ENCODE data around the gene MSMO1. TPM values are rescaled to one million over a fixed set of nuclear protein-coding genes. Genes with fewer than 3 reads are reported as not detected.

MSMO1 gene
- total and polyA plus RNA-seq, 3 donors from 2014 or later: 60.9 to 85.0 (median 77.5) TPM

DNA sequence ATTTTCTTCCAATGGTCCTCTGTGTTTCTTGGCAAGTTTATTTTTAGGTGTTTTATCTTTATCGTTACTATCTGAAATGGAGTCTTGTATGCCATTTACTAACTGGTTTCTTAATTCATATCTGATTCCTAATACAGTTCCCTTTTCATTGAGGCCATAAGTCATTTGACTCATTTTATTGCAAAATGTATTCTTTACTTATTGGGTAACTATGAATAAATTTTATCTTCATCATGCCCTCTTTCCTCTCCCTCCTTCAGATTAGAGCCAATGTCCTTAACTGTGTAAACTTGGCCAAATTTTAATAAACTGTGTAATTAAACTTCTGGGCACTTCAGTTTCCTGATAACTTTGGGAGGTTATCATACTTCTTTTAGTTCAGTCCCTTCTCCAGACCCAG is 19.3 kb upstream of the MSMO1 start:
- no peak for TF ChIP-seq POLR2A (IDR thresholded peaks at IDR 0.05)
- TF ChIP-seq, protein P1, sequence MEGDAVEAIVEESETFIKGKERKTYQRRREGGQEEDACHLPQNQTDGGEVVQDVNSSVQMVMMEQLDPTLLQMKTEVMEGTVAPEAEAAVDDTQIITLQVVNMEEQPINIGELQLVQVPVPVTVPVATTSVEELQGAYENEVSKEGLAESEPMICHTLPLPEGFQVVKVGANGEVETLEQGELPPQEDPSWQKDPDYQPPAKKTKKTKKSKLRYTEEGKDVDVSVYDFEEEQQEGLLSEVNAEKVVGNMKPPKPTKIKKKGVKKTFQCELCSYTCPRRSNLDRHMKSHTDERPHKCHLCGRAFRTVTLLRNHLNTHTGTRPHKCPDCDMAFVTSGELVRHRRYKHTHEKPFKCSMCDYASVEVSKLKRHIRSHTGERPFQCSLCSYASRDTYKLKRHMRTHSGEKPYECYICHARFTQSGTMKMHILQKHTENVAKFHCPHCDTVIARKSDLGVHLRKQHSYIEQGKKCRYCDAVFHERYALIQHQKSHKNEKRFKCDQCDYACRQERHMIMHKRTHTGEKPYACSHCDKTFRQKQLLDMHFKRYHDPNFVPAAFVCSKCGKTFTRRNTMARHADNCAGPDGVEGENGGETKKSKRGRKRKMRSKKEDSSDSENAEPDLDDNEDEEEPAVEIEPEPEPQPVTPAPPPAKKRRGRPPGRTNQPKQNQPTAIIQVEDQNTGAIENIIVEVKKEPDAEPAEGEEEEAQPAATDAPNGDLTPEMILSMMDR (IDR thresholded peaks at IDR 0.05): no peak
- no peak overlapping the region for H3K27ac ChIP-seq
- no peaks in the 10 kb centered on the region for H3K9me3 ChIP-seq
- DNase-seq: no peak
- no peaks in the 10 kb centered on the region for H3K4me1 ChIP-seq
- no peaks in the 10 kb centered on the region for H3K27me3 ChIP-seq
- no peak overlapping the region for H3K4me3 ChIP-seq
- WGBS, 2 donors: 72 to 79% methylated on average over 1 of the region's 1 CpG
- no peaks in the 10 kb centered on the region for H3K36me3 ChIP-seq (ENCODE audit: low read depth, missing control alignments)
- intact Hi-C loops (cut with DNase I; ENCODE audit: low total_unique reads): no loop called here

DNA sequence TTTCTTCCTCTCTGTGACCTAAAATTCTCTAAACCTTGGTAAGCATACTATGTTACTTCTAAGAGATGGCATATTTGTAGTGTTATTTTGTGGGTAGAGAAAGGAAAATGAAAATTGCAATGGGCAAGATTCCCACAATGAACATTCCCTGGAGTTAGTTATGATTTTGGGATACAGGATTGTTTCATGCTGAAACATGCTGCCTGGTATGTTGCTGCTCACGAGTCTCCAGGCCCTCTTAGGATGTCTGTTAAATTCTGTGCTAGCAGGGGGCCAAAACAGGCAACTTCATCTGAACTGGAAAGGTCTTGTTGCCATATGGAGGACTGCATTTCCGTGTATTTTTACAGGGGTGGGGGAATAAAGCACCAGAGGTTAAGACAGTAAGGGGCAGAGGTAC is 18.9 kb upstream of the MSMO1 start:
- 80 to 94% methylated on average over 2 of the region's 2 CpGs for WGBS, 2 donors
- H3K36me3 ChIP-seq (ENCODE audit: low read depth, missing control alignments): no peaks in the 10 kb centered on the region
- no peaks in the 10 kb centered on the region for H3K4me1 ChIP-seq
- H3K9me3 ChIP-seq: no peaks in the 10 kb centered on the region
- H3K4me3 ChIP-seq: no peak overlapping the region
- no peak overlapping the region for H3K27ac ChIP-seq
- intact Hi-C loops (cut with DNase I; ENCODE audit: low total_unique reads): no loop called here
- DNase-seq: no peak
- no peaks in the 10 kb centered on the region for H3K27me3 ChIP-seq
- TF ChIP-seq, protein P1 (IDR thresholded peaks at IDR 0.05): no peak
- TF ChIP-seq POLR2A (IDR thresholded peaks at IDR 0.05): no peak

DNA sequence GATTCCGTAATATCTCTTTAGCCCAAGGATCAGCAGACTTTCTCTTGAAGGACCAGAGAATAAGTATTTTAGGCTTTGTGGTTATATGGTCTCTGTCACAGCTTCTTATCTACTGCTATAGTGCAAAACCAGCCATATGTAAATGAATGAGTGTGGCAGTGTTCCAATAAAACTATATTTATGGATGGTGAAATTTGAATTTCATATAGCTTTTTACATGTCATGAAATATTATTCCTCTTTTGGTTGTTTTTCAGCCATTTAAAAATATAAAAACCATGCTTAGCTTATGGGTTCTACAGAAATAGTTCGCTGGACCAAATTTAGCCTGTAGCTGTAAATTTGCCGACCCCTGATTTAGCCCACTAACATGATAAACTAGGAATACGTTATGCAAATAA is 18.0 kb upstream of the MSMO1 start:
- DNase-seq: no peak
- no peak for TF ChIP-seq POLR2A (IDR thresholded peaks at IDR 0.05)
- TF ChIP-seq, protein P1 (IDR thresholded peaks at IDR 0.05): no peak
- no peaks in the 10 kb centered on the region for H3K36me3 ChIP-seq (ENCODE audit: low read depth, missing control alignments)
- H3K4me1 ChIP-seq: no peaks in the 10 kb centered on the region
- H3K4me3 ChIP-seq: no peak overlapping the region
- 94 to 97% methylated on average over 4 of the region's 4 CpGs for WGBS, 2 donors
- H3K27ac ChIP-seq: no peak overlapping the region
- no peaks in the 10 kb centered on the region for H3K27me3 ChIP-seq
- intact Hi-C loops (cut with DNase I; ENCODE audit: low total_unique reads): no loop called here
- no peaks in the 10 kb centered on the region for H3K9me3 ChIP-seq

DNA sequence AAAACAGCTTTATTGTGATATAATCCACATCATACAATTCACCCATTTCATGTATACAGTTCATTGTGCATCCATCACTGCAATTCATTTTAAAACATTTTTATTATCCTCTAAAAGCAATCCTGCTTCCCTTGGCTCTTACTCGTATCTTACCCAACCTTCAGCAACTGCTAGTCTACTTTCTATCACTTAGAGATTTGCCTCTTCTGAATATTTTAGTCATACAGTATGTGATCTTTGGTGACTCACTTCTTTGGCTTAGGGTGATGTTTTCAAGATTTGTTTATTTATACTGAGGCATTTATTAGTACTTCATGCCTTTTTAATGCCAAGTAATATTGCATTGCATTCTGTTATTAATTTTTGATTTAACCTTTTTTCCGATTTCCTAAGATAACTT is 15.0 kb upstream of the MSMO1 start:
- H3K9me3 ChIP-seq: no peaks in the 10 kb centered on the region
- H3K4me1 ChIP-seq: no peaks in the 10 kb centered on the region
- WGBS, 2 donors: 93 to 94% methylated on average over 2 of the region's 2 CpGs
- H3K27me3 ChIP-seq: no peaks in the 10 kb centered on the region
- no peak for TF ChIP-seq POLR2A (IDR thresholded peaks at IDR 0.05)
- TF ChIP-seq, protein P1 (IDR thresholded peaks at IDR 0.05): no peak
- no peak overlapping the region for H3K27ac ChIP-seq
- no peak for DNase-seq
- H3K36me3 ChIP-seq (ENCODE audit: low read depth, missing control alignments): no peaks in the 10 kb centered on the region
- intact Hi-C loops (cut with DNase I; ENCODE audit: low total_unique reads): no loop called here
- H3K4me3 ChIP-seq: no peak overlapping the region

GRCh38 chr4:165319030-165319429 is 8.4 kb upstream of the MSMO1 start:
- DNase-seq: no peak
- WGBS, 2 donors: 94 to 97% methylated on average over 5 of the region's 5 CpGs
- TF ChIP-seq POLR2A (IDR thresholded peaks at IDR 0.05): no peak
- TF ChIP-seq, protein P1 (IDR thresholded peaks at IDR 0.05): no peak
- H3K4me1 ChIP-seq: peaks cover 4% of the 10 kb centered on the region
- H3K36me3 ChIP-seq (ENCODE audit: low read depth, missing control alignments): no peaks in the 10 kb centered on the region
- no peak overlapping the region for H3K4me3 ChIP-seq
- no peak overlapping the region for H3K27ac ChIP-seq
- H3K27me3 ChIP-seq: no peaks in the 10 kb centered on the region
- intact Hi-C loops (cut with DNase I; ENCODE audit: low total_unique reads): no loop called here
- no peaks in the 10 kb centered on the region for H3K9me3 ChIP-seq
